SK-N-SH (cell line): ENCODE results near the gene EP300. TPM values are rescaled to one million over a fixed set of nuclear protein-coding genes. Genes with fewer than 3 reads are reported as not detected.

Source experiments
- CTCF ChIA-PET: fragments of 300-600, 350-600 bp; formaldehyde crosslinking; extraction: SDS; loops from one replicate; lab custom pipeline; 2021; lab: Yijun Ruan, JAX
- POLR2A ChIA-PET: fragments of 350-600 bp; sonication (Branson Sonifier 250); formaldehyde crosslinking; extraction: SDS; loops from one replicate; lab custom pipeline; 2020; ENCODE audit warnings: antibody characterized with exemption, inconsistent platforms; lab: Yijun Ruan, JAX
- DNase-seq: peaks from one replicate; pipeline ENCODE4 v3.0.0; 2012
- H2AFZ ChIP-seq: fragments of 200-600 bp; sonication (generic); 2 replicates; pipeline ENCODE4 v1.8.1; 2016; ENCODE audit warnings: antibody characterized with exemption, mild to moderate bottlenecking, low read depth
- H3F3A ChIP-seq: fragments of 200-600 bp; sonication (generic); replicated peaks from 2 replicates; pipeline ENCODE3; 2016; ENCODE audit warnings: antibody characterized with exemption, mild to moderate bottlenecking; ENCODE audit not compliant: insufficient read depth
- H3K27ac ChIP-seq, 2 experiments: fragments of 200-500 bp in 1 of 2; fragments of 200-600 bp in 1 of 2; sonication (Bioruptor generic) in 1 of 2; sonication (generic), shearing (Covaris generic) in 1 of 2; 2 replicates each; pipeline versions ENCODE4 v1.5.1 to v1.6.1; 2014 to 2016; ENCODE audit warnings: low read depth in 2 of 2, inconsistent platforms in 1 of 2, low read length in 1 of 2, mild to moderate bottlenecking in 1 of 2, mixed read lengths in 1 of 2
- H3K27me3 ChIP-seq: fragments of 200-600 bp; sonication (generic), shearing (Covaris generic); 2 replicates; pipeline ENCODE4 v1.6.1; 2016; ENCODE audit warnings: mixed run types; ENCODE audit not compliant: insufficient read depth
- H3K36me3 ChIP-seq, 2 experiments: fragments of 200-500 bp in 1 of 2; fragments of 200-600 bp in 1 of 2; sonication (Bioruptor generic) in 1 of 2; sonication (generic) in 1 of 2; replicated peaks in 1 of 2; 2 replicates each; pipeline versions ENCODE3 to v1.5.1; 2014 to 2016; ENCODE audit warnings: low read length in 1 of 2, mild to moderate bottlenecking in 1 of 2; ENCODE audit not compliant: insufficient read depth in 2 of 2, control insufficient read depth in 1 of 2
- H3K4me1 ChIP-seq, 2 experiments: fragments of 200-500 bp in 1 of 2; fragments of 200-600 bp in 1 of 2; sonication (Bioruptor generic) in 1 of 2; sonication (generic), shearing (Covaris generic) in 1 of 2; 2 replicates each; pipeline versions ENCODE4 v1.5.1 to v1.6.1; 2014 to 2016; ENCODE audit warnings: low read depth in 1 of 2, low read length in 1 of 2, mixed run types in 1 of 2; ENCODE audit not compliant: insufficient read depth in 2 of 2, control insufficient read depth in 1 of 2
- H3K4me2 ChIP-seq: fragments of 200-600 bp; sonication (generic), shearing (Covaris generic); 2 replicates; pipeline ENCODE4 v1.6.1; 2017; ENCODE audit warnings: mixed run types
- H3K4me3 ChIP-seq, 2 experiments: fragments of 200-500 bp in 1 of 2; fragments of 200-600 bp in 1 of 2; sonication (Bioruptor generic) in 1 of 2; sonication (generic), shearing (Covaris generic) in 1 of 2; 2 replicates each; pipeline versions ENCODE4 v1.5.1 to v1.8.1; 2014 to 2016; ENCODE audit warnings: low read depth in 2 of 2, inconsistent platforms in 1 of 2, low read length in 1 of 2, mild to moderate bottlenecking in 1 of 2, mixed read lengths in 1 of 2, moderate library complexity in 1 of 2
- H3K79me2 ChIP-seq: fragments of 200-600 bp; sonication (generic); 2 replicates; pipeline ENCODE4 v1.8.1; 2017; ENCODE audit warnings: mild to moderate bottlenecking; ENCODE audit not compliant: insufficient read depth
- H3K9ac ChIP-seq: fragments of 200-600 bp; sonication (generic); 2 replicates; pipeline ENCODE4 v1.6.1; 2017; ENCODE audit warnings: mixed run types
- H3K9me2 ChIP-seq: fragments of 200-600 bp; sonication (generic); 2 replicates; pipeline ENCODE4 v1.6.1; 2017; ENCODE audit warnings: mixed run types
- H3K9me3 ChIP-seq: fragments of 200-600 bp; sonication (generic); 2 replicates; pipeline ENCODE4 v1.6.1; 2017; ENCODE audit warnings: mixed run types, mild to moderate bottlenecking, moderate library complexity
- H4K20me1 ChIP-seq: fragments of 200-600 bp; sonication (generic); 2 replicates; pipeline ENCODE4 v1.6.1; 2017; ENCODE audit warnings: mild to moderate bottlenecking, mixed run types; ENCODE audit not compliant: insufficient read depth
- FOXJ3 ChIP-seq: sonication (generic); formaldehyde crosslinking; IDR thresholded peaks from 2 replicates; pipeline ENCODE4 v1.5.1; 2020; ENCODE audit warnings: mild to moderate bottlenecking, missing genetic modification reagents
- FOXM1 ChIP-seq: IDR thresholded peaks from 2 replicates; pipeline ENCODE4 v1.4.0; 2012; ENCODE audit warnings: low read depth, mild to moderate bottlenecking
- GABPA ChIP-seq: IDR thresholded peaks from 2 replicates; pipeline ENCODE4 v1.4.0; 2012; ENCODE audit warnings: low read depth, mild to moderate bottlenecking
- JUND ChIP-seq: IDR thresholded peaks from 2 replicates; pipeline ENCODE4 v1.4.0; 2012
- MEF2A ChIP-seq: IDR thresholded peaks from 2 replicates; pipeline ENCODE4 v1.4.0; 2012; ENCODE audit warnings: low read depth, borderline replicate concordance
- NRF1 ChIP-seq: IDR thresholded peaks from 2 replicates; pipeline ENCODE4 v1.6.1; 2012; ENCODE audit warnings: low read depth, mild to moderate bottlenecking, low read length
- POLR2AphosphoS5 ChIP-seq: IDR thresholded peaks from 2 replicates; pipeline ENCODE4 v1.6.1; 2012; ENCODE audit warnings: low read depth, low read length
- RAD21 ChIP-seq: IDR thresholded peaks from 2 replicates; pipeline ENCODE4 v1.6.1; 2012; ENCODE audit warnings: mild to moderate bottlenecking, low read length
- SMC3 ChIP-seq: IDR thresholded peaks from 2 replicates; pipeline ENCODE4 v1.6.1; 2012; ENCODE audit warnings: low read depth, low read length, improper control_type of control experiment
- TAF1 ChIP-seq: IDR thresholded peaks from 2 replicates; pipeline ENCODE4 v1.6.1; 2012; ENCODE audit warnings: low read depth, mild to moderate bottlenecking, low read length, moderate library complexity, borderline replicate concordance
- TCF12 ChIP-seq: IDR thresholded peaks from 2 replicates; pipeline ENCODE4 v1.4.0; 2012
- WGBS: methylation state at CpG from one replicate; pipeline ENCODE4 v1.1.6; 2017; ENCODE audit warnings: low lambda C conversion rate; 5-methylcytosine and 5-hydroxymethylcytosine counted together
- polyA plus RNA-seq, 3 experiments: library from polyadenylated mRNA; depleted of rRNA; stranded (reverse); fragments of >200 nt; gene quantifications; 2 replicates each; pipeline ENCODE4 v1.2.3, GENCODE V29; 2012
- TF ChIP-seq, protein P1 (sequence below): IDR thresholded peaks from 2 replicates; pipeline ENCODE4; 2012

Gene EP300
- polyA plus RNA-seq, 1 of the 3 experiments (the other 2 are of a cell fraction): 7.1 TPM

DNA sequence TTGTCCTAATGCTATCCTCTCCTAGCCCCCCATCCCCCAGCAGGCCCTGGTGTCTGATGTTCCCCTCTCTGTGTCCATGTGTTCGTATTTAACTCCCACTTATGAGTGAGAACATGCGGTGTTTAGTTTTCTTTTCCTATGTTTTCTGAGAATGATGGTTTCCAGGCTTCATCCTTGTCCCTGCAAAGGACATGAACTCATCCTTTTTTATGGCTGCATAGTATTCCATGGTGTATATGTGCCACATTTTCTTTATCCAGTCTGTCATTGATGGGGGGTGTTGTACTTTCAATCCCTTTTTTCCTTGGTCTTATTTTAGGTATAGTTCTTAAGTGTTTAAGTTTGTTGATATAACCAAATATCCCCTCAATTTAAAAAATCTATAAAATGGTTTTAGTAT, 23.9 kb downstream of the EP300 start:
- ChIA-PET CTCF (interaction anchor here (0.6 kb wide), 1 partner anchor 210 kb away, joined by 3 read pairs; no protein-coding TSS in a partner anchor), POLR2A (no interaction called here)
- H3K9me3 ChIP-seq: no peaks in the 10 kb centered on the region
- WGBS: 95% methylated on average over 2 of the region's 2 CpGs
- H3K4me1 ChIP-seq: no peaks in the 10 kb centered on the region; a peak in 1 of 4 replicates
- H3K27me3 ChIP-seq: no peaks in the 10 kb centered on the region
- TF ChIP-seq, protein P1, sequence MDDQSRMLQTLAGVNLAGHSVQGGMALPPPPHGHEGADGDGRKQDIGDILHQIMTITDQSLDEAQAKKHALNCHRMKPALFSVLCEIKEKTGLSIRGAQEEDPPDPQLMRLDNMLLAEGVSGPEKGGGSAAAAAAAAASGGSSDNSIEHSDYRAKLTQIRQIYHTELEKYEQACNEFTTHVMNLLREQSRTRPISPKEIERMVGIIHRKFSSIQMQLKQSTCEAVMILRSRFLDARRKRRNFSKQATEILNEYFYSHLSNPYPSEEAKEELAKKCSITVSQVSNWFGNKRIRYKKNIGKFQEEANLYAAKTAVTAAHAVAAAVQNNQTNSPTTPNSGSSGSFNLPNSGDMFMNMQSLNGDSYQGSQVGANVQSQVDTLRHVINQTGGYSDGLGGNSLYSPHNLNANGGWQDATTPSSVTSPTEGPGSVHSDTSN: no peak
- H3K4me3 ChIP-seq: no peak overlapping the region
- H3K9ac ChIP-seq: no peak overlapping the region
- H2AFZ ChIP-seq: no peak overlapping the region
- H3K36me3 ChIP-seq: peaks cover 0 to 12% of the 10 kb centered on the region in 2 experiments
- H3K4me2 ChIP-seq: no peak overlapping the region
- H3K9me2 ChIP-seq: no peaks in the 10 kb centered on the region
- H3F3A ChIP-seq: no peaks in the 10 kb centered on the region
- DNase-seq: no peak
- H3K27ac ChIP-seq: no peak overlapping the region
- H3K79me2 ChIP-seq: peaks cover 93% of the 10 kb centered on the region
- H4K20me1 ChIP-seq: peaks cover 54% of the 10 kb centered on the region

DNA sequence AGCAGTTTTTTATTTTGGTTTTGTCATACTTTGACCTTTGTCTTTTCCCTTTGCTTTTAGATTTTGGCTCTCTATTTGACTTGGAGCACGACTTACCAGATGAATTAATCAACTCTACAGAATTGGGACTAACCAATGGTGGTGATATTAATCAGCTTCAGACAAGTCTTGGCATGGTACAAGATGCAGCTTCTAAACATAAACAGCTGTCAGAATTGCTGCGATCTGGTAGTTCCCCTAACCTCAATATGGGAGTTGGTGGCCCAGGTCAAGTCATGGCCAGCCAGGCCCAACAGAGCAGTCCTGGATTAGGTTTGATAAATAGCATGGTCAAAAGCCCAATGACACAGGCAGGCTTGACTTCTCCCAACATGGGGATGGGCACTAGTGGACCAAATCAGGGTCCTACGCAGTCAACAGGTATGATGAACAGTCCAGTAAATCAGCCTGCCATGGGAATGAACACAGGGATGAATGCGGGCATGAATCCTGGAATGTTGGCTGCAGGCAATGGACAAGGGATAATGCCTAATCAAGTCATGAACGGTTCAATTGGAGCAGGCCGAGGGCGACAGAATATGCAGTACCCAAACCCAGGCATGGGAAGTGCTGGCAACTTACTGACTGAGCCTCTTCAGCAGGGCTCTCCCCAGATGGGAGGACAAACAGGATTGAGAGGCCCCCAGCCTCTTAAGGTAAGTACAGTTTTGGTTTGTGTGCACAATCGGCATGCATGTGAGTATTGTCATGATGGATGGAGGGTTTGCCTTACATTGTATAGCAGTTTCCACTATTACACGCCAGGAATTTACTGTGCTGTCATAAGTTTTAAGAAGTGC, 25.0 kb downstream of the EP300 start:
- DNase-seq: no peak
- CTCF ChIA-PET: interaction anchor here (1.3 kb wide), 1 partner anchor 195 kb away, joined by 4 read pairs; no protein-coding TSS in a partner anchor
- Histone ChIP-seq H3K27me3 (no peaks in the 10 kb centered on the region), H3K4me2 (no peak overlapping the region), H3K9me3 (no peaks in the 10 kb centered on the region), H3K36me3 (peaks cover 0 to 12% of the 10 kb centered on the region in 2 experiments), H3K4me1 (no peaks in the 10 kb centered on the region; a peak in 1 of 4 replicates), H3K79me2 (peaks cover 91% of the 10 kb centered on the region), H4K20me1 (peaks cover 52% of the 10 kb centered on the region), H3K4me3 (no peak overlapping the region), H2AFZ (no peak overlapping the region), H3F3A (no peaks in the 10 kb centered on the region), H3K27ac (no peak overlapping the region), H3K9me2 (no peaks in the 10 kb centered on the region), H3K9ac (no peak overlapping the region)
- WGBS: 97% methylated on average over 6 of the region's 9 CpGs
- POLR2A ChIA-PET: no interaction called here
- TF ChIP-seq FOXM1: no peak
- TF ChIP-seq, protein P1: no peak
- TF ChIP-seq FOXJ3 (CRISPR knock-in tag): no peak
- TF ChIP-seq MEF2A: no peak
- no peak for TF ChIP-seq SMC3
- TF ChIP-seq, all 33 proteins: peak for 0

DNA sequence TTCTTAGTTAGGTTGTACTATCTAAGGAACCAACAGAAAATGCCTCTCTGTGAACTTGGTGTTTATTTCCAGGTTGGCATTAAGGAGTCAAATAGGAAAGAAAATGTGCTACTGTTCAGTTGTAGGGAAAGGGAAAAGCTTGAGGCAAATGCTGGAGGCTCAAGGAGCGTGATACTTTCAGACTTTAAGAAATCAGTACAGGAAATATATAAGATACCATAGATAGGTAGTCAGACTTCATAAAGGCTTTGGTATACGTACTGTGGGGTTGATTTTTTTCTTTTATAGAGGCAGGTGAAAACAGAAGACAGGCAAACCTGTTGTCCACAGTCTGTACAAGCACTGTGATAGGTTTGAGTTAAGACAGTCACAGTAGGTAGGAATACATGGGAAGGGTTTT, 30.8 kb downstream of the EP300 start:
- Histone ChIP-seq H3K4me2 (no peak overlapping the region), H3K9ac (no peak overlapping the region), H3K36me3 (peaks cover 4 to 17% of the 10 kb centered on the region in 2 experiments), H4K20me1 (peaks cover 10% of the 10 kb centered on the region; the same call in 1 of the 2 replicates), H3K9me2 (no peaks in the 10 kb centered on the region), H3K9me3 (no peaks in the 10 kb centered on the region), H3K79me2 (peaks cover 64% of the 10 kb centered on the region), H2AFZ (no peak overlapping the region), H3K4me1 (no peaks in the 10 kb centered on the region; a peak in 1 of 4 replicates), H3K27me3 (no peaks in the 10 kb centered on the region), H3K27ac (no peak overlapping the region), H3K4me3 (no peak overlapping the region), H3F3A (no peaks in the 10 kb centered on the region)
- no peak for DNase-seq
- POLR2A ChIA-PET: no interaction called here
- TF ChIP-seq TAF1 (no peak), FOXJ3 (CRISPR knock-in tag) (no peak), JUND (no peak), TCF12 (no peak), NRF1 (no peak), POLR2AphosphoS5 (no peak), GABPA (no peak), RAD21 (no peak)
- CTCF ChIA-PET: no interaction called here
- 79% methylated on average over 2 of the region's 2 CpGs for WGBS
